HG02943 (cell line): ENCODE data around the gene USP37.
A peak's percentile ranks its signal among the peaks of the same experiment; 100 is the strongest.

Source experiments
- ATAC-seq: cut with Tn5 transposase; IDR thresholded peaks from one replicate; pipeline ENCODE4 v1.9.1; 2021; ENCODE audit warnings: mild to moderate bottlenecking, low read depth, moderate library complexity; ENCODE audit not compliant: unreplicated experiment

The USP37 gene

DNA sequence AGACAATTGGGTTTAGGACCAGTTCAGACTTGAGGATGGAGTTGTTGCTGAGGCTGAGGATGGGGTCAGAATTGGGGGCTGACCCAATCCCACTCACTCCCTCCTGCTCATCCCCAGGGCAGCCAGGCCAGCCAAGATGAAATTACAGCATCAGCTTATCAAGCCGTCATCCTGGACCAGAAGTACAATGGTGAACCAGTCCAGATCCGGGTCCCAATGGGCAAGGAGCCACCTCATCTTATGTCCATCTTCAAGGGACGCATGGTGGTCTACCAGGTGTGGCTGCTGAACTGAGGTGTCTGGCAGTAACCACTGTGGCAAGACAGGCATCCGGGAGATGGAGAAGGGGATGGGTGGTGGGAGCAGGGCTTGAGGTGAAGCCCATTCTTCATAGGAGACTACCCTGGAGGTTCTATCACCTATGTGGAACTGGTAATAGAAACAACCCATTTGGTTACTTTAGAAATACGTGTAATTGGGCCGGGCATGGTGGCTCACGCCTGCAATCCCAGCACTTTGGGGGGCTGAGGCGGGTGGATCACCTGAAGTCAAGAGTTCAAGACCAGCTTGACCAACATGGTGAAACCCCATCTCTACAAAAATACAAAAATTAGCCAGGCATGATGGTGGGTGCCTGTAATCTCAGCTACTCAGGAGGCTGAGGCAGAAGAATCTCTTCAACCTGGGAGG lies 135.3 kb downstream of the USP37 start:
- ATAC-seq = no peak

DNA sequence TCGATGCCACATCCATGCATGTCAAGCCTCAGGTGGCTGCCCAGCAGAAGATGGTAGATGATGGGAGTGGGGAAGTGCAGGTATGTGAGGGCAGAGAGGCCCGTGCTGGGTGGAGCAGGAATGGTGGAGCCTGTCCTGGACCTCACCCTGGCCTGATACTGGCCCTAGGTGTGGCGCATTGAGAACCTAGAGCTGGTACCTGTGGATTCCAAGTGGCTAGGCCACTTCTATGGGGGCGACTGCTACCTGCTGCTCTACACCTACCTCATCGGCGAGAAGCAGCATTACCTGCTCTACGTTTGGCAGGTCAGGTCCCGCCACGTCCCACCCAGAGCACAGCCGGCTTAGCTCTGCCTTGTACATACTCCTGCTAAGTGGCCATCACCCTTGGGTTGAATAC lies 136.3 kb downstream of the USP37 start:
- no peak for ATAC-seq

DNA sequence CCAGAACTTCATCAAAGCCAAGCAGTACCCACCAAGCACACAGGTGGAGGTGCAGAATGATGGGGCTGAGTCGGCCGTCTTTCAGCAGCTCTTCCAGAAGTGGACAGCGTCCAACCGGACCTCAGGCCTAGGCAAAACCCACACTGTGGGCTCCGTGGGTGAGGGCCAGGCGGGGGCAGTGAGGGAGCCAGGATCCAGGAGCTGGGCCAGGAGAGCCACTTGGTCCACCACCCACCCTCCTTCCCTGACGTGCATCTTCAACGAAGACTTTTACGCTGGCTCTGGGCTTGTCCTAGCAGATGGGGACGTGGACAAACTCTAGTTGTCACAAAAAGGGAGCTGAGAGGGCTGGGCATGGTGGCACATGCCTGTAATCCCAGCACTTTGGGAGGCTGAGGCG lies 137.4 kb downstream of the USP37 start:
- no peak for ATAC-seq

DNA sequence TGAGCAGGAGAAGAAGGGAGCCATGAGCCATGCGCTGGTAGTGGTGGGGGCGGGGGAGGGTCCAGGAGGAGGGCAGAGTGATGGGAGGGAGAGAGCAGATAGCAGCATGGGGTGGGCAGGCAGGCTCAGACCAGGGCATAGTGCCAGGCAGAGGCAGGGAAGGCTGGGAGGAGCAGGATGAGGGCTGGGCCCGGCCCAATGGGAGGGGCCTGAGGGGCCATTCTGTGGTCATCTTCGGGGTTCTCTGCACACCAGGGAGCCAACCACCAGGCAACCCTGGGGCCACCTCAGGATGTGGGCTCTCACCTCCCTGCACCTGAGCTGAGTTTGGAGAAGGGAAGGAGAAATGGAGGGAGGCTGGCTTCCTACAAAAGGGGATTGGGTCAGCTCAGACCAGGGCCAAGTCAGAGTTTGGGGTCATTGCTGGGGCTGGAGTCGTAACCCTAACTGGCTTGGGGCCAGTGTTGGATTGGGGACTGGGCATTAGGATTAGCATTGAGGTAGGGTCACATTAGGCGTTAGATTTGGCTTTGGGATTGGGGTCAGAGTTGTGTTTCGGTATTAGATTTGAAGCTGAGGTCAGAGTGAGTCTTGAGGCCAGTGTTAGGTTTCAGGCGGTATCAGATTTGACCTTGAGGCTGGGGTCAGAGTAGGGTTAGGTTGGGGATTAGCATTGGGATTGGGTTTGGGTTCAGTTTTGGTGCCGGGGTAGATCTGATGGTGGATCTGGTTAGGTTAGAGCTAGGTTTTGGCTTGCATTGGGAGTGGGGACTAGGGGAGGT lies 138.0 kb downstream of the USP37 start:
- no peak for ATAC-seq

DNA sequence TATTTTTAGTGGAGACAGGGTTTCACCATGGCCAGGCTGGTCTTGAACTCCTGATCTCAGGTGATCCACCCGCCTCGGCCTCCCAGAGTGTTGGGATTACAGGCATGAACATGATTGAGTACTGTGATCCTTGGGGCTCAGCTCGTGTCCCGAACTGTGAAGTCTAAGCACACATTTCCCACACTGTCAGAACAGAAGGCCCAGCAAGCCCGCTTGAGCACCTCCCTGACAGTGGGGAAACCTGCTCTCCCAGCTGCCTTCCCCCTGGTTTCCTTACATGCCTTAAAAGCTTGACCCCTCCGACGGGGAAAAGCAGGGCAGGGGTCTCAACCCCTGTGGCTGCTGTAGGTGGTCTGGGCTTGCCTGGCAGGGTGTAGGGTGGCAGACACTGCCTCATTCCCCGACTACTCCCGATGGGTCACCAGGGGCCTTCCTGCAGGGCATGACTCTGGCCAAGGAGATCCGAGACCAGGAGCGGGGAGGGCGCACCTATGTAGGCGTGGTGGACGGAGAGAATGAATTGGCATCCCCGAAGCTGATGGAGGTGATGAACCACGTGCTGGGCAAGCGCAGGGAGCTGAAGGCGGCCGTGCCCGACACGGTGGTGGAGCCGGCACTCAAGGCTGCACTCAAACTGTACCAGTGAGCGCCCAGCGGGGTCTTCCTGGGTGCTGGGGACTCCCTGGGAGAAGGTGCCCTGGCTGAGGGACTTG lies 139.1 kb downstream of the USP37 start:
- ATAC-seq = no peak

DNA sequence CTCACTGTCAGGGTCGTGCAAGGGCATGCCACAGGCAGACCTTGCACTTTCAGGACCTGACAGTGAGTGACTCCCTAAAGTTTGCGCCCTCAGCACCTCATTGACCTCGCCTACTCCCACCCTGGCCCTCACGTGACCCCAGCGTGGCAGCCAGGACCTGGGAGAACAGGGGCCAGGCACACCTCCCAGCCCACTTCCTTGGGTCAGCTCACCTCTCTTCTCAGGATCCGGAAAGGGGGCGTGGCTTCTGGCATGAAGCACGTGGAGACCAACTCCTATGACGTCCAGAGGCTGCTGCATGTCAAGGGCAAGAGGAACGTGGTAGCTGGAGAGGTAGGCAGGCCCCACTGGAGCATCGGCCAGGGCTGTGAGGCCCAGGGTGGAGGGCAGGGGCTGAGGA lies 140.4 kb downstream of the USP37 start:
- no peak for ATAC-seq

DNA sequence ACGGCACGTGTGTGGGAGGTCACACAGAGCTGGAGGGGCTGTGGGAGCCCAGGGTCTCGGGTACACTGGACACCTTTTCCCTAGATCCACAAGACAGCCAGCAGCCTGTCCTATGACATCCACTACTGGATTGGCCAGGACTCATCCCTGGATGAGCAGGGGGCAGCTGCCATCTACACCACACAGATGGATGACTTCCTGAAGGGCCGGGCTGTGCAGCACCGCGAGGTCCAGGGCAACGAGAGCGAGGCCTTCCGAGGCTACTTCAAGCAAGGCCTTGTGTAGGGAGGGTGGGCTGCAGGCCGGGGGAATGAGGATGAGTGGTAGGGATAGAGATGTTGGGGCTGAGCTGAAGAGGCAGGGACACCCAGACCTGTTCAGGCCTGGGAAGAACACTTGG lies 142.6 kb downstream of the USP37 start:
- no peak for ATAC-seq

DNA sequence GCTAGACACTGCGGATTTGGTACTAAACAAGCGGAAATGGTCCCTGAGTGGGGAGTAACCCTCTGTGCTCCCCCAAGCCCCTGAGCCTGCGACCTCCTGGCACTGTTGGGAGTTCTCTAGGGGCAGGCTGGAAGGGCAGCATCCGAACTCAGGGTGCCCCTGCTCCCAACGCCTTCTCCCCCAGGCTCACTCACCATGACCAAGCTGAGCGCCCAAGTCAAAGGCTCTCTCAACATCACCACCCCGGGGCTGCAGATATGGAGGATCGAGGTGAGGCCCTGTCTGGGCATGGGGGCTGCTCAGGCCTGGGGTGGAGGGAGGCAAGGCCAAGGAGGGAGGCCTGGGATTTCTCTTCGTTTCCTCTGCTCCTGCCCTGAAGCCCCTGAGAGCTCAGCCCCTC lies 144.6 kb downstream of the USP37 start:
- ATAC-seq = no peak

DNA sequence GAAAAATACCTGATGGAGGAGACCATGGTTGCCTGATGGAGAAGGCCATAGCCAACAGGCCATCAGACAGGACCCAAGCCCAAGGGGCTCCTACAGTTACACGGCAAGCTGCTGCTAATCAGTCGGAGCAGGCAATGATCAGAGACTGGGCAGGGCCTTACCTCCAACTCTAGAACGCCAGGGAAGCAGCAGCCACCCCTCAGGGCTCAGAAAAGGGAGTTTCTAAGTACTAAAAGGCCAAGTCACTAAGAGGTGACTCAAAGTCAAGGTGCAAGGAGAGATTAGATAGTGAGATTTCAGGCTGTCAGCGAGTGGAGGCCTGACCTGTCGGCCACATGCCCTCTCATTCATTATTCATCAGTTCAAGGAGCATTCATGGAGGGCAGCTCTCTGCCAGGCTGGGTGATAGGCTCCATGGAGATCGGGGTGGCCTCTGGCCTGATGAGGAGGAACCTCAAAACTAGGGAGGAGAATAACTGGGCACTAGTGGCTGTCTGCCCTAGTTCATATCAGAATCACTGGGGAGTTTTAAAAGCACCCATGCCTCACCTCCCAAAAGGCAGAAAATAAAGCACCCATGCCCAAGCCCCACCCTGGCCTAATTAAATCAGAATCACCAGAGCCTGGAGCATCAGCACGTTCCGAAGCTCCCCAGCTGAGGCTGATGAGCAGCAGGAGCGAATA lies 145.6 kb downstream of the USP37 start:
- no peak for ATAC-seq

DNA sequence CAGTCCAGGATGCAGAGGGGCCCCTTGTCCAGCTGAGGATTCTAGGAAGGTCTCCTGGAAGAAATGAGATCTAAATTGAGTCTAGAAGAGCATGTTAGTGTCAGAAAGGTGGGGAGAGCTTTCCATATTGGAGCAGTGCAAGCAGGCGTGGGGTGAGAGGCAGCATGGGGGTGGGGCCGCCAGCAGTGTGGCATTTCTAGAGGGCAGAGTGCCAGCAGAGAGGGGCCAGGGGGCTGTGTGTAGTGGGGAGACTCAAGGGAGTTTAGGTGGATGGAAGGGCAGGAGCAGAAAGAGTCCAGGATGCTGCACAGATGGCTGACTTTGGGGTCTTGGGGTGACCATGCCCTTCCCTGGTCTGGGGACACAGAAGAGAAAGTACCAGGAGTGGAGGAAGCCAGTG lies 147.1 kb downstream of the USP37 start:
- no peak for ATAC-seq

DNA sequence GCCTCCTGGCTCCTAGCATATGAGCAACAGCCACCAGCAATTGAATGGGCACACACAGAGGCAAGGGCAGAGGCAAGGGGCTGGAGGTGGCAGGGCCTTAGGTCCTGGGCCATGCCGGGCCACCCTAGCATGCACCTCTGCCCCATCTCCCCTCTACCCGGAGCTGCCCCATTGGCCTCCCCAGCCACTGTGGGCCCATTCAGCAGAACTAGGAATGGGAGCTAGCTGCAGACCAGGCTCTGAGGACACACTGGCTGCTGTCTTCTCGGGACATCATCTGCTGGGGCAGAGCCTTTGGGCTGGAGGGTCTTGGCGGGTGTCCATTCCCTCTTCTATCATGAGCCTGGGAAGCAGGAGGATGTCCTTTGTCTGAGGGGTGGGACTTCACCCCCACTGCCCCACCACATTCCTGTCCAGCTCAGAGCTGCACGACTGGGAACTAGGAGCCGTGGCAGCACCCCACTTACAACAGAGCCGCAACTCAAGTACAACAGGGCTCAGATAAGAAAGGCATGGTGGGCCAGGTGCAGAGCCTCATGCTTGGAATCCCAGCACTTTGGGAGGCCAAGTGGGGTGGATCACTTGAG lies 148.4 kb downstream of the USP37 start:
- ATAC-seq = no peak

DNA sequence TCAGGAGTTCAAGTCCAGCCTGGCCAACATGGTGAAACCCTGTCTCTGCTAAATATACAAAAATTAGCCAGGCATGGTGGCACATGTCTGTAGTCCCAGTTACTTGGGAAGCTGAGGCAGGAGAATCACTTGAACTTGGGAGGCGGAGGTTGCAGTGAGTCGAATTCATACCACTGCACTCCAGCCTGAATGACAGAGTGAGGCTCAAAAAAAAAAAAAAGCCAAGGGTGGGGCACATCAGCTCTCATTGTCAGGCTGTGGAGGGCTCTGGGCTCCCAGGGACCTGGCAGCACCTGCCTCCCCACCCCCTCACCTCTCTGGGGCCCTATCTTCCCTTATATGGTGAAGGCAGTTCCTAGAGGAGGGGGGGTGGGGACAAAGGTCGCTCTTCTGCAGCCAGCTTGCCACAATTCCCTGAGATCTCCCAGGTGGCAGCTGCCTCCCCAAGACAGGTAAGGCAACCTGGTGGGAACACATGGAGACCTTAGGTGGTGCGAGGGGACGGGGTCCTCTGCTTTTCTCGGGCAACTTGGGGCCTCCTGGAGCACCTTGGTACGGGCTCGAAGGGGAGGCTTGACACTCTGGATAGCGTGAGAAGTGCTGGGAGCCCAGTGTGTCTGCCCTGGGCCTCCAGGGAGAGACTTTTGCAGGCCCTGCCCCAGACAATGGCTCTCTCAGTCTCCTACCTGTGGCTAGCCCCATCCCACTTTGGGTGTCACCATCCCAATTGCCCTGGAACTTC lies 149.3 kb downstream of the USP37 start, which contains the start of gene VIL1:
Gene VIL1 (plus strand): TSS at position 407 of the 742 bp plus-strand sequence. CDS start 4,656 bp downstream, outside the sequence.
- ATAC-seq = no peak

DNA sequence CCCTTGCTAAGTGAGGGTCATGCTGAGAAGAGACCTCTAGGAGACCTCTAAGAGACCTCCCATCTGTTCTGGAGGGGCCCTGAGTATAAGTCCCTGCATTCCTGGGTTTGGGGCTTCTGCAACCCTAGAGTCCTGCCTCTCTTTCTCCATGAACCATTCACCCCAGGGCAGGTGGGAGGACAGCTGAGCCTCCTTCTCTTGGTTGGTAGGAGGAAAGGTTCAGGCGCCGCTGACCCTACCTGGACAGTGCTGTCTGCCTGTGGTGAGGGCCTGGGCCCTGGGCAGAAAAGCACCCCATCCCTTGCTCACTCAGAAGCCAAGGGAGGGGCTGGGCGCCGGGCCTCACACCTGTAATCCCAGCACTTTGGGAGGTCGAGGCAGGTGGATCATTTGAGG lies 149.8 kb downstream of the USP37 start:
- ATAC-seq = no peak

DNA sequence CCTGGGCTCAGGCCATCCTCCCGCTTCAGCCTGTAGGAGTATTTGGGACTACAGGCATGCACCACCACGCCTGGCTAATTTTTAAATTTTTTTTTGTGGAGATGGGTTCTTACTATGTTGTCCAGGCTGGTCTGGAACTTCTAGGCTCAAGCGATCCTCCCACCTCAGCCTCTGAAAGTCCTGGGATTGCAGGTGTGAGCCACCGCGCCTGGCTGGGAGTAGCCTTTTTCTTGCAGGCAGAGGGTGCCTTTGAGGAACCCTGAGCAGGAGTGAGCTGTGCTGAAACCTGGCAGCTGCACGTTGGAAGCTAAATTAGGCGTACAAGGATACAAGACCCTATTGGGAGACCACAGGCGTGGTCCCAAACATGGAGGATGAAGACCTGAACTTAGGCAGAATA lies 160.4 kb downstream of the USP37 start:
- no peak for ATAC-seq

DNA sequence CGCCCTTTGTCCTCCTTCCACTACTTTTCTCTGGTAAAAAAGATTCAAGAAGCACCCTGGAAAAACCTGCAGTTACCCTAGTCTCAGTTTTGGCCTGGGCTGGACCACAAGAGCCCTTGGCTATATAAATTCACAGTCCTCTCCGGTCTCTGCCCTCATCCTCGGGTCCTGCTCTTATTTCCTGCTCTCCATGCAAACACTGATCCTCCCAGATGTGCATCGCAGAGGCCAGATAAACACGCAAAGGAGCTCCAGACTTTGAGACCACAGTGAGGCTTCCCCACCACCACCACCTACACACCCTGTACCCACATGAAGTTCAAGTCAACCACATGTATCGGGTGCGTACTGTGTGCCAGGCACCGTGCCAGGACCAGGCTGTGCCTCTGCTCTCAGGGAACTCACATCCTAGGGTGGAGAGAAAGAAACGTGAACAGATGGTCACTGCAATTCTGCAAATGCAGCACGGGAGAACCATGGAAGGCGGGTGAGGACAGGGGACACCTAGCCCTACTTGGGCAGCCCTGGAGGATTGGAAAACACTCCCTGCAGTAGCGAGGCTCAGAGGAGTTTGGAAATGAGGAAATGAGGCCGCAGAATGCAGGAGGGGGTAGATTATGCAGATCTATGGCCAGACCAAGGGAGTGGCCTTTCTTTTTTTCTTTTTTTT lies 161.1 kb downstream of the USP37 start:
- no peak for ATAC-seq

DNA sequence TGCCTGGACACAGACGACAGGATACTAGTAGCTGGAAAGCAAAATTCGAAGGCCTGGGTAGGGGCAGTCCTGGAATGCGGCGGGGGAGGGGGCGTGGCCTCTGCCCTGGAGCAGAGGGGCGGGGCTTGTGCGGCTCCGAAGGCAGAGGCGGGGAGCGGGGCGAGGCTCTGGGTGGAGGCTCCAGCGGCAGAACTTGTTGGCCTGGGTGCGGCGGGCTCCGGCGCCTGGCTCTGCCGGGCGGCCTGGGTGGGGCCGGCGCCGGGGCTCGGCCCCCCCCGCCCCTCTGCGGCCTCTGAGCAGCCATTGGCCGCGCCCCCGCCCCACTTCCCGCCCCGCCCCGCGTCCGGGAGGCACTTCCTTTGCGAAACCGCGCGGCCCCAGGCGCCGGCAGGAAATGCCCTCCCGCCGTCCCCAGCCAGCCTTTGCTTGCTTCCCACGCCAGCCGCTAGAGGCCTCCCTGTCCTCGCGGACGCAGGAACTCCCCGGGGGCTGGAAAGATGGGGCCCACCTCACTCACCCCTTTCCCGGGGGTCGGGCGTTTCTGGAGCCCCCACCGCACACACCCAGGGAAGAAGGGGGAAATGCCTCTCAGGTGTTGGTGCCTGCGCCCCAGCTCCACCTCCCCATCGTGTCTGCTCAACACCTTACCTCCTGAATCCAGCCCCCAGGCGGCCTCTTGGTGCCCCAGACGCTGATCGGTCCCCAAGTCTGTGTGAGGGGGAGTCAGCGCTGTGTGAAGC lies 161.8 kb downstream of the USP37 start:
- ATAC-seq = peak; percentile 57

DNA sequence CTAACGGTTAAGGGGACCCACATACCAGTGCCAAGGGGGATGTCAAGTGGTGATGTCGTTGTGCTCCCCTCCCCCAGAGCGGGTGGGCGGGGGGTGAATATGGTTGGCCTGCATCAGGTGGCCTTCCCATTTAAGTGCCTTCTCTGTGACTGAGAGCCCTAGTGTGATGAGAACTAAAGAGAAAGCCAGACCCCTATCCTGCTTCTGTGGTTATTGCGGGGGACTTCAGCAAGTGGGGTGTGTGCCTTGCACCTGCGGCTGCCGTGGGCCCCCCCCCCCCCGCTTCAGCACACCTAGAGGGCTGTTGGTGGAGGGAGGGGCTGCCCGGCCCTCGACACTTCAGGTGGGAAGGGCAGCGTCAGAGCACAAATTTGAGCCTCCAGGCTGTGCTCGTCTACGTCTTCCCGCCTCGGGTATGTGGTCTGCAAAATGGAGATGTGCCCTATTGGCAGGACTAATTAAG lies 162.4 kb downstream of the USP37 start:
- ATAC-seq = peak; percentile 21

DNA sequence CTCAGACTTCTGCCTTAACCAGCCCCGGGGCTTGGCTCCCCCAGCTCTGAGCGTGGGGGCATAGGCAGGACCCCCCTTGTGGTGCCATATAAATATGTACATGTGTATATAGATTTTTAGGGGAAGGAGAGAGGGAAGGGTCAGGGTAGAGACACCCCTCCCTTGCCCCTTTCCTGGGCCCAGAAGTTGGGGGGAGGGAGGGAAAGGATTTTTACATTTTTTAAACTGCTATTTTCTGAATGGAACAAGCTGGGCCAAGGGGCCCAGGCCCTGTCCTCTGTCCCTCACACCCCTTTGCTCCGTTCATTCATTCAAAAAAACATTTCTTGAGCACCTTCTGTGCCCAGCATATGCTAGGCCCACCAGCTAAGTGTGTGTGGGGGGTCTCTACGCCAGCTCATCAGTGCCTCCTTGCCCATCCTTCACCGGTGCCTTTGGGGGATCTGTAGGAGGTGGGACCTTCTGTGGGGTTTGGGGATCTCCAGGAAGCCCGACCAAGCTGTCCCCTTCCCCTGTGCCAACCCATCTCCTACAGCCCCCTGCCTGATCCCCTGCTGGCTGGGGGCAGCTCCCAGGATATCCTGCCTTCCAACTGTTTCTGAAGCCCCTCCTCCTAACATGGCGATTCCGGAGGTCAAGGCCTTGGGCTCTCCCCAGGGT lies 162.9 kb downstream of the USP37 start:
- no peak for ATAC-seq
